GM19025 (cell line): Measurements from ENCODE around the gene MELTF.
"Not testable (repeated sequence)": the region's sequence is repeated elsewhere in the genome, so short reads cannot be mapped to it uniquely, and the experiment has no call there.

Source experiments
- ATAC-seq: cut with Tn5 transposase; IDR thresholded peaks from one replicate; pipeline ENCODE4 v1.9.1; 2021; ENCODE audit warnings: mild to moderate bottlenecking, low read depth, moderate library complexity; ENCODE audit not compliant: unreplicated experiment

MELTF gene

DNA sequence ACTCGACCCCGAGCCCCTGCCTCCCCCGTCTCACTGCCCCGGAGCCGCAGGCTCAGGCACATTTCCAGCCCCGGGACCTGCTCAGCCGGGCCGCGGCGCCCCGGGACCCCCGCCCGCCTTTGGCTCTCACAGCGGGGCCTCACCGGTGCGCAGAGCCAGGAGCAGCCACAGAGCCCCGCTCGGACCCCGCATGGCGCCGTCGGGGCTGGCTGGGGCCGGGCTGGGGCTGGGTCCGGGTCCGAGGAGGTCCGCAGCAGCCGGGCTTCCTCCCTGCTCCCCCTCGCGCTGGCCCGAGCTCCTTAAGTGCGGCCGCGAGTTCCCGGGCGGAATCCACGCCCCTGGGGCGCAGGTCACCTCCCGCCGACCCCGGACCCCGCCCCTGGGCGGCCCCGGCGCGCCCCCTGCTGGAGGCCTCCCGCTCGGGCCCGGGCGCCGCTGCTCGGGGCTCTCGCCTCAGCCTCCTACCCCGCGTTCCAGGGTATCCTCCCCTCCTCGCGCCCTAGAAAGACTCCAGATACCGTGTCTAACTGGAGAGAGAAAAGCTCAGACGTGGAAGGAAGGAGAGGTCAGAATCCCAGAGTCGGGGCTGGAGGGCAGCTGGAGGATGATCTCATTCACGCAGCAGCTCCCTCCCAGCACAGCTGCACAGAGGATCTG lies at the start of gene MELTF:
Gene MELTF (minus strand): TSS at position 307 of the 657 bp plus-strand sequence. CDS start 115 bp downstream, at position 192.
- peak; percentile 79 for ATAC-seq

DNA sequence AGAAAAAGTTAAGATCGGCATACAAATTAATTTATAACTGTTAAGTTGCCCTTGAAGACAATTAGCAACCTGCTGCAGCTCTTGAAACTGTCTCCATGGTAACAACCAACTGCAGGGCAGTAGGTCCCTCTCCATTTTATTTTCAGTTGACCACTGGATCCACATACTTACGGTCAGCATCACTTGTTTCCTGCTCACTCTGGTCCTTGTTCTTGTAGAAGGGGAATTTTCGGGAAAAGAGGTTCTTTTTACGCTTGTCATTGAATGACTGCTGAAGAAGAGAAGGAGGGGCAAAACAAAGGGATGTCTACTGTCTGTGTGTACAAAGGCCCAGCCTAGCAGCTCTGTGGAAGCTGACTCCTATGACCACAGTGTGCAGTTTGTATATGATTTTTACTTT lies 46.8 kb upstream of the MELTF start:
- no peak for ATAC-seq

DNA sequence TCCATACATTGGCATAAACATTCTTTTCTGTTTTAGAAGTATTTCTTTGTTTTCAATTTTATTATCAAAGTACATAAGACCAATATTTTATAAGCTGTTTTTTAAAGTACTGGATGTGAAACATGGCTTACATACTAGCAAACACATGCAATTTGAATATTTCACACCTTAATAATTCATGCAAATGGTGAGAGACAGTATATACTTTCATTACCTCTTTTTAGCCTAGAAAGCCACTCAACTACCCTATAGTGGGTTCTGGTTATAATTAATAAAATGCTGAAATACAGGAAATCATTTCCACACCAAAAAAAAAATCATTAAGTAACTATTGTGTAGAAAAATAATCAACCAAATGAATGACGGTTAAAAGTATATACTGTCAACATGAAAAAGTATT lies 38.5 kb upstream of the MELTF start:
- no peak for ATAC-seq

DNA sequence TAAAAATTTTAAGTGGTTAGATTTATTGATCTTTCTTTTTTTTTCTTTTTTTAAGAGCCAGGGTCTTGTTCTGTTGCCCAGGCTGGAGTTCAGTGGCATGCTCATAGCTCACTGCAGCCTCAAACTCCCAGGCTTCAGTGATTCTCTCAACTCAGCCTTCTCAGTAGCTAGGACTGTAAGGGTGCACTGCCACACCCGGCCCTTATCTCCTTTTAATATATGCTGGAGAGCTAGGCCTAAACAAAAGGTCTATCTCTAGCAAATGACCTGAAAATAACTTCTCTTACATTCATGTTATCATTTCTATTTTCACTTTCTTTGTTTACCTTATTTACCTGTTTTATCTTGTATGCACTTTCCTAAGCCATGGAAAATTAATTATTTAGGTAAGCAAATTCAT lies 35.2 kb upstream of the MELTF start:
- ATAC-seq = no peak

DNA sequence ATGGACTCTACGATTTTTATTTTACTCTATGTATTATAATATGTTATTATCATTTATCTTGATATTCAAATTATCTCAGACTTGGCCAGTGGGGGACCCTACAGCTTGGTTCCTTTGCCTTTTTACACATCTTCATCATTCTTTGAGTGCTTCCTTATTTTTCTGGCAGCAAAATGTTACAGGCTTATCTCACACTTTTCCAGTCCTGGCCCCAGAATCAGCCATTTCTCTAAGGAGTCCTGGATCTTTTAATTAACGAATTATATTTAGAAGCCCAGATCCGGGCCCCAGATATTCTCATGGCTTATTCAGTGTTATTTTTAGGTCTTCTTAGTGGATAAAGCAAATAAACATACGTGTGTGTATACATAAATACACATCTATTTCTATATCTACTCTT lies 32.8 kb upstream of the MELTF start:
- ATAC-seq = no peak

DNA sequence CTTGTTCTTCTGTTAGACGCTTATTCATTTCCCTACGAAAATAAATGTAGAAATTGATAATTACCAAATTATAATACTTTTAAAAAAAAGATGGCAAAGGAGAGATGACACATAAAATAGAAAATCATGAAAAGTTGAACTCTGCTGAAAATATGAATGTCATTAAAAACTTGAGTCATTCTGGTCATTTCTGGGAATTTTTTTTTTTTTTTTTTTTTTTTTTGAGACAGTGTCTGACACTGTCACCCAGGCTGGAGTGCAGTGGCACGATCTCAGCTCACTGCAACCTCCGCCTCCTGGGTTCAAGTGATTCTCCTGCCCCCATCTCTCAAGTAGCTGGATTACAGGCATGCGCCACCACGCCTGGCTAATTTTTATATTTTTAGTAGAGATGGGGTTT lies 22.0 kb upstream of the MELTF start:
- not testable (repeated sequence) for ATAC-seq

DNA sequence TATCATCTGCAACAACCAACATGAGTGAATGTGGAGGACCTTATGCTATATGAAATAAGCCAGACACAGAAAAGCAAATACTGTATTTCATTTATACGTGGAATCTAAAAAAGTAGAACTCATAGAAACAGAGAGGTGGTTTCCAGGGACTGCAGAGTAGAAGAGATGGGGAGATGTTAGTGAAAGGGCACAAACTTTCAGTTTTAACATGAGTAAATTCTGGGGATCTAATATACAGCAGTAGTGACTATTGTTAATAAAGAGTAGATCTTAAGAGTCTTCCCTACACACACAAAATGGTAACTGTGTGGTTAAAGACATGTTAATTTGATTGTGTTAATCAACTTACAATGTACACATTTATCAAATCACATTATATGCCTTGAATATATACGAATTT lies 20.9 kb upstream of the MELTF start:
- ATAC-seq = peak; percentile 47

DNA sequence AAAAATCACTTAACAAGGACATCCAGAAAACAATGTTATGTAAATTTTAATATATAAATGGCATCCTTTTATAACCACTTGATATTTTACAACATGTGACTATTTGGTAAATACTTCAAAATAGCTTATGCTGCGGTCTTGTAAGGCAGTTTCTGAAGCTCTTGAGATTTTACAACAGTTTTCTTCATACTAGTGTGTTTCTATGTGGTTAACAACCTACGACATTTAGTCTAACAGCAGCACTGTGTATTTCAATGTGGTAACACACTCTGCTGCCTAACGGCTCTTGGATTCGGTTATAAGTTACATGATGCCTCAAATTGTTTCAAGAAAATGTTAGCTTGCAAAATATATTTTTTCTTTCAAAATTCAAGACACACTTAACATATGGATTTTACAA lies 12.9 kb upstream of the MELTF start:
- ATAC-seq = no peak

DNA sequence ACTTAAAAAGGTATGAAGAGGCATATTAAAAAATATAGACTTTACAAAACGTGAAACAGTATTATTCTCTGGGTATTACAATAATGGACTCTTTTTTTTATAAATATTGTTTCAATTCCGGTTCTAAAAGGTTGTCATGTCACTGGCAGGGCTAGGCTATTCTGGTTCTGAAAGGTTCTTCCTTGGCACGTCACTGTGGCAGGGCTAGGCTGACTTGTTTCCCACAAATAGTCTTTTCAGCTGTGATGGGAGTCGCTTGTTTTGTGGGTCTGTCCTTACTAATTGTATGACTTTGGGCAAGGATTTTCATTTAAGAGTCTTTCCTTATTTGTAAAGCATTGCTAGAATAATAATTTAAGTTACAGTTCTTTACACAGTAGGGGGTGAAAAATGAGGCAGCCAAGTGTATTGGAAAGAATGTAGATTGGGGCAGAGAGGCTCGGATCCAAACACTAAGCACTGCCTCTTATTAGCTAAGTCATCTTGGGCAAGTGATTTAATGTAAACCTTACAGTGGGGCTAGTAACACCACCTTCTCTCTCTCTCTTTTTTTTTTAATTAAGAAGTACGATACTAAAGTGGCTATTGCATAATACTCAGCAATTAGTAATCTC lies 12.4 kb upstream of the MELTF start:
- no peak for ATAC-seq

DNA sequence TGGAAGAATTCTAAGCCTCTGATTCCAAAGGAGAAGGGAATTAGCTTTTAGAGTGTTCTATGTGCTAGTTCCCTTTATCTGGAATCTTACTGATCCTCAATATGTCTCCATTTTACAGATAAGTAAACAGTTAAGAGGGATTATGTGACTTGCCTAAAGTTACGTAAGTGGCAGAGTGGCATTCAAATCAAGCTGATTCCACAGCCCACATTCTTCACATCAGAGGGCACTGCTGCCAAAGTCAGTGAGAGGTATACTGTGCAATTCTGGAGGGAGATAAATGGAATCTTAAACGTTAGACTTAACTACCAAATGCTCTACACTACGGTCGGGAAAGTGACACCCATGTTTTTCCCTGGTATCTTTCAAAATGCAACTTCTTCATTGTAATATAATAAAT lies 11.0 kb upstream of the MELTF start:
- ATAC-seq = no peak

DNA sequence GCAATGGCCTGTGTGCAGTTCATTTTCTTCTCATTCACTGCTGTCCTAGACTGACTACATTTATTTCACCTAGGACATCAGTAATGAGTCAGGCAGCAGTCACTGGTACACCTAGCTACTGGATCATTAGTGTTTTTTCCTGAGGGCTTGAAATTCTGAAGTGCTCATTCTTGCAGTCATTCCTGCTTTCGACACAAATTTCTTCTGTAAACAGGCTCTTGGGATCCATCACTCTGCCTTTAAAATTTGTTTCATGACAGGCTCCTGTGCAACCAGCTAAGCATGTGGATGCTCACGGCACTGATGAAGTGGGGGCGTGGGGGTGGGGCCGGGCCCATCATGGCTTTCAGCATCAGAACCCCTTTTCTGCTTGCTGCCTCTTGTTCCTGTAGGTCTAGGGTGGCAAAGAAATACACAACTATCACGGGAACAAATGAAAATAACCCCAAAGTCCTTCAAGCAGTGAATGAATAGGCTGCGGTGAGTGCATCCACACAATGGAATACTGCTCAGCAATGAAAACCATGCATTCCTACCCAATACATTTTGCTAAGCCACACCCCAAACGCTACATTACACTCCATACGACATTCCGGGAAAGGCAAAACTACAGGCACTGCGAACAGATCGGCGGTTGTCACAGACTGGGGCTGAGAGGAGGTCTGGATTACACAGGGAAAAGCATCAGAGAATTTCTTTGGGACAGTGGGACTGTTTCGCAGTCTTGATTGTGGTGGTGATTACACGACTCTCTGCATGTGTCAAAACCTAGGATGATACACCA lies 9.3 kb upstream of the MELTF start:
- ATAC-seq = no peak

DNA sequence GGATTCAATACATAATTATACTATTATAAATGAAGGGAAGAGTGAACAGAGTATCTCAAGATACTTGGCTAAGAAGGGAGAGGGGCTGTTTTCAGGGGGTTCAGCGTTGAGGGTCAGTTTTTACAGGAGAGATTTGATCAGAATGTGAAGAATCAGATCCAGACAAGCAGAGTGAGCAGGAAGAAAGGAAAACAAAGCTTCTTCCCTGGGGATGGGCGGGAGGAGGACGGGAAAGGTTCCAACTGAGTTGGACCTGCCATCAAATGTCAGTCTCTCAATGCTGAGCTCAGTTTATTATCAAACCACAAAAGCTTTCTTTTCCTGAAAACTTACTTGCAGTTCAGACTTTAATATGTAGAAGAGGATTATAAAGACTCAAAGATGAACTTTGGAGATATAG lies 6.0 kb upstream of the MELTF start:
- no peak for ATAC-seq

DNA sequence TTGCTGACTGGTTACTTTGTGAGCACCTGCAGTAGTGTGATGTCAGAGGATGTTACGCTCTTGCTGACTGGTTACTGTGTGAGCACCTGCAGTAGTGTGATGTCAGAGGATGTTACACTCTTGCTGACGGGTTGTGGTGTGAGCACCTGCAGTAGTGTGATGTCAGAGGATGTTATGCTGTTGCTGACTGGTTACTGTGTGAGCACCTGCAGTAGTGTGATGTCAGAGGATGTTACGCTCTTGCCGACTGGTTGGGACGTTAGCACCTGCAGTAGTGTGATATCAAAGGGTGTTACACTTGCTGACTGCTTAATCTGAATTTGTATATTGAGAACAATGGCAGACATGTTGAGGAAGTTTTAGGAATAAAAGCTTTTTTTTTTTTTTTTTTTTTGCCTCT lies 5.2 kb upstream of the MELTF start:
- not testable (repeated sequence) for ATAC-seq

DNA sequence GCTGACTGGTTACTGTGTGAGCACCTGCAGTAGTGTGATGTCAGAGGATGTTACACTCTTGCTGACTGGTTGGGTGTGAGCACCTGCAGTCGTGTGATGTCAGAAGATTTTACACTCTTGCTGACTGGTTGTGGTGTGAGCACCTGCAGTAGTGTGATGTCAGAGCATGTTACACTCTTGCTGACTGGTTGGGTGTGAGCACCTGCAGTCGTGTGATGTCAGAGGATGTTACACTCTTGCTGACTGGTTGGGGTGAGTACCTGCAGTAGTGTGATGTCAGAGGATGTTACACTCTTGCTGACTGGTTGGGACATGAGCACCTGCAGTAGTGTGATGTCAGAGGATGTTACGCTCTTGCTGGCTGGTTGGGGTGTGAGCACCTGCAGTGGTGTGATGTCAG lies 4.1 kb upstream of the MELTF start:
- not testable (repeated sequence) for ATAC-seq

DNA sequence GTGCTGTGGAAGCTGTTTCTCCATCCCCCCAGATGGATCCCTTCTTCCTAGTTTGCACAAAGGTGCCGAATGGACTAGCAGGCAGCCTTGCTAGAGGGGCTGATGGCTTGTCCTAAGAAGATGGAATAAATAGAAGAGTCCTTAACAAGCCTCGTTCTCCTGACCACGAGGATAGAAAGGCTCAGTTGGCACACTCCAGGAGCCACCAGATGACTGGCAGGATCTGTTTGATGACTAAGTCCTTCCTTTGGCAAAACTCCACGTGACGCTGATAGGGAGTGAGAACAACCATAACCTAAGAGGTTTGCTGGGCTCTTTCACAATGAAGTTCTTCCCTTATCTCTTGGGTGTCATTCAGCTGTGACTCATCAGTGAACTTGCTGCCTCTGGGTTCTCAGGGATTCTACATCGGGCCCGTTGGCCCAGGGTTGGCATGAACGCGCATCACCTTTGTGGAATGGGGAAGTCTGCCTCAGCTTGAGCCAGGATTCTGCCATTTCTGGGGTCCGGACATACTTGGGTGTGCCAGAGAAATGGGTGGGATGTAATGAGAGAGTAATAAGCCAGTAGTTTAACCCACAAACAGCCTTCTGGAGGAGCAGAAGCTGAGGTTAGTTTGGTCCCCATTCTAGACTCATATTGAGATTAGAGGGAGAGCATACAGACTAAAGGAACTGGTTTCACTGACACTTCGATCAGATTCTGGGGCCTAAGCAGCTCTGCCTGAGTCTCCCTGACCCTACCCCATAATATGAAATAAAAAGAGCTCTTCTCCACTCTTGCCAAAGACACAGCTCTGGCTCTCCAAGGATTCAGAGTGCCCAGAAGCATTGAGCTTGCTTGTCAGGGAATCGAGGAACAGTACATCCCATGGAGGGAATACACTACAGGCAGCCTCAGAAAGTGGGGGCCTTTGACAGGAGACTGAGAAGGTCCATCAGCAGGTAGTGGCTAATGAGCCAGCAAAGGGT lies 2.0 kb upstream of the MELTF start:
- no peak for ATAC-seq

DNA sequence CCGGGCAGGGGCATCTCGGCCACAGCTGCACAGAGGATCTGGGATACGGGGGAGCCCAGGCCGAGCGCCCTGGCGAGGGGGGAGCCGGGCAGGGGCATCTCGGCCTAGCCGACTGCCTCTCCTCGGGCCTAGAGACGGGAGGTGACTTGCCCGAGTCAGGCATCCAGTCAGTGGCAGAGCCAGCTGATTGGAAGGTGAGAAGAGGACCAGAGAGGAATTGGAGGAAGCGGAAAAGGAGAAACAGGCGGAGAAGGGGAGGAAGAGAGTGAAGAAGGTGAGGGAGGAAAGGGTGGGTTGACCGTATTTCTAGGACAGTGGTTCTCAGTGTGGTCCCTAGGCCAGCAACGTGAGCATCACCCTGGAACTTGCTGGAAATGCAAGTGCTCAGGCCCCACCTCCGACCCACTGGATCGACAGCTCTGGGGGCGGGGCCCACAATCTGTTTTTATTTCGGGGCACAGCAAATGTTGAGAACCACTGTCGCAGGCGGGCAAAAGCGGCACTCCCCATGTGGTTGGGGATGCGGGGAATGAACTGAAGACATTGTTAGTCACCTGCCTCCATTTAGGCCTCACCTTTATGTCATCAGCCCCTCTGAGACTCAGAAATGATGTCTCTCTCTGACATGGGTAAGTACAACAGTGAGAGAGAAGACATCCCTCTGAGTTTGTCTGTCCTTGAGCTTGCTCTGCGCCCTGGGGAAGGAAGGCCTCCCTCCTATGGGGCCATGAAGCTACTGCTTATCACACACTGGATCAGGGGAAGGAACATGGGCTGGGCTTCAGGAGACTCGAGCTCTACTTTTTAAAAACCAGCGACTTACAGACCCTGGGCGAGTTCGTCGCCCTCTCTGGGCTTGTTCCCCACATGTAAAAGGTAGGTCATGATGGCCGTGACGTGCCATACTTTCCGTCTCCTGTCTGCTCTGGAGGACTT lies 1.0 kb upstream of the MELTF start:
- no peak for ATAC-seq

DNA sequence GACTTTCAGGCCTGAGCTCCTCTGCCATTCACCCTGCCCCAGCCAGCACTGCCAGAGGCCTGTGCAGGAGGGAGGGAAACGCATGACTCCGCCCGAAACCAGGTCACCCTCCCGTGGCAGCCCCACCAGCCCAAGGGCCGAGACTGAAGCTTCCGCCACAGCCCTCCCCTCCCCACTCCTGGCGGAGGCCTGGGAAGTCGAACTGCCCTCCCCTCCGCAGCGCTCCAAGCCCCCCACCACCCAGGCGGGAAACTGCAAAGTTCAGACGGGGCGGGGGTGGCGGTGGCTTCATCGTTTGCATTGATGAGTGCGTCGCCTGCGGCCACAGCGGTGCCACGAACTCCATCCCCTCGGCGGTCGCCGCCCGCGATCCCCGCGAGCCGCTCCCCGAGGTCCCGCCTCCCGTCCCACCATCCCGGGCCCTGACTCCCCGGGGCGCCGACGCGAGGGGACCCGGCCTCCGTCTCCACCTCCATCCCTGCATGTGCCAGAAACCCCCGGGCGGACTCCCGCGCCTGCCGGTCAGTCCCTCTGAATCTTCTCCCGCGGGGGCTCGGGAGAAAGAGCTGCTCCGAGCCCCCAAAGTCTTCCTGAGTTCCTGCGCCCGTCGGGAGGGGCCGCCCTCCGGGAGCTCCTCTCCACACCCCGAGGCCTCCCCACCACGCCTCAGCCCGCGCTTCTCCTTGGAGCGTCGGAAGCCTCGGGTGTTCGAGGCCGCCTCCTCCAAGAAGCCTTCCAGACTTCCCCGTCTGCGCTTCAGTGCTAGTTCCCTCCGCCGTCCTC lies 698 bp downstream of the MELTF start:
- peak; percentile 5 for ATAC-seq

DNA sequence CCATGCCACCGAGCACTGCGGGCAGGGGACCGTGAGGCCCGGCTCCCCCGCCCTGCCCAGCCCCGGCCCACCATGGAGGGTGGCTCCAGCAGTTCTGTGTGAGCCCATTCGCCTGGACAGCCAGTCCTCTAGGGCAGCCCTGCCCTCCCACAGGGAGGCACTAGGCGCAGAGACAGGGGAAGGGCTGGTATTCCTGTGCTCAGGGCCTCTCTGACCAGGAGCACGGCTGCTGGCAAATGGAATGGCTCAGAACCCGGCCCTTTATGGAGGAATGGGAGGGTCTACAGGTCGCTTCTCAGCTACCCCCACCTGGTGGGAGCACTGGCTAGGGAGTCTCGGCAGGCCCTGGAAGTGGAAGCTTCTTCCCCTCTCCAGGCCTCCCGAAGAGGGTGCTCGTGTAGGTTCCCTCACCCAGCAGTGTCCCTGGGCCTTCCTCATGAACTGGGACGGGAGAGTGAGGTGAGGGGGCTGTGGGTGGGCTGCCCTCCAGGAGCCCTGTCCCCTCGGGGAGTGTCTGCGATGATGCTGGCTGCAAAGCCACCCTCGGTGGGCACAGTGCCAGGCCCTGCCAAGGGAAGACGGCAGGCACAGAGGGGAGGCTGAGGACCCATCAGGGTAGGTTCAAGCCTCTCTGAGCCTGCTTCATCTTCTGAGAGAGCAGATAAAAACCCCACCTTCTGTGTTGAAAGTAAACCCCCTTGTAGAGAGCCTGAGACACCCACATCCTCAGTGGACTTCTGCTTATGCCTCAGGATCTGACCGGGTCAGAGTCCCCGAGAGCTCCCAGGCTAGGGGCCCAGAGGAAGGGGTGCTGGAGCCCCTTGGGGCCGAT lies 1.5 kb downstream of the MELTF start:
- no peak for ATAC-seq
